ENCODE results near the gene BEST3.
A peak's percentile ranks its signal among the peaks of the same experiment; 100 is the strongest.
"Not testable (repeated sequence)": the region's sequence is repeated elsewhere in the genome, so short reads cannot be mapped to it uniquely, and the experiment has no call there.

The BEST3 gene

DNA sequence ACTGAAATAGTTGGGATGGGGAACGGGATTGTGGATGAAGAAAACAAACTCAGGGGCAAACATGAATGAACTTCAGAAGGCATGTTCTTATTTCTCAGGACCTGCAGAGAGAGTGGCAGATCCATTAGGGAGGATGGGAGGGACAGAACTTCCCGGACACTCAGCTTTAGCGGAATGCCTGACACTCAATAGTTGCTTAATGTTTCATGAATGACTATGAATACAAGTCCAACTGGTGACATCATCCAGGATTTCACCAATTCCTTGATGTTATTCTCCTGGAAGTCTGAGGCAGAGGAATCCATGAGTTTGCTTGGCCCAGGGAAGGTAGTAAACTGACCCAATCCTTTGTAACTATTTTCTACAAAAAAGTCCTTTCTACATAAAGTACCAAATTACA is 50.6 kb downstream of the BEST3 start:
- DNase-seq (ENCODE audit: low read depth), result peak; percentile 92

DNA sequence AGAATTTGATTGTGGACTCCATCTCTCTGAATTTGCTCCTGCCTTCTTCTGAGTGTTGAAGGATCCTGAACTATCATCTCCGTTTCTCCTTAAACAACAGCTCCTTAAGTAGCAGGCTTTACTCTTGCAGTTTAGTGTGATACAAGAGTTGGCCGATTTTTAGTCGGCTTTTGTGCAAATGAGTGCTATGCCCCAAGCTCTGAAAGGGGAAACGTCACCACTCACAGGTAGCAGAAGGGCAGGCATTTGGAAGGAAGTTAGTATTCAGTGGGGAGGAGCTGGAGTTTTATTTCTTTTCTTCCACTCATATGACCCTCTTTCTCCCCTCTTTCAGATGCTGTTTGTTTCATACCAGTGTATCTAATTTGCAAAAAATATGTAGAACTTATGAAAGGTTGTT is 51.9 kb downstream of the BEST3 start:
- DNase-seq (ENCODE audit: low read depth), result no peak

DNA sequence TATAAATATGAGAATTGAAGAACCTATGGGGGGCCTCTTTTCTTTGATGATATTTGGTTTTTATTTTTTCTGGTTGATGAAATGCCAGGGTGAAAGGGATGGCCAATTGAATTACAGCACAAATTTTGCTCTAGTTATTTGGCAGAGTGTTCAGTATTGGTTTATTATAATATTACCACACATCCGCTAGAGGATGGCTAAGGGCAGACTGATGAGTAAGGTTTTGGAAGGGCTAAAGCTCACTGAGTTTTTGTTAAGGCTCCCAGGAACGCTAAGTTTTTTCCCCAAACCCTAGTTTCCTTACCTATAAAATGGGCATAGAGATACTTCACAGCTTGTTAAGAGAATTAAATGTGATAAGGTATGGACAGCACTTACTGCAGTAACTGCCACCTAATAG is 54.1 kb downstream of the BEST3 start:
- DNase-seq (ENCODE audit: low read depth), result no peak

DNA sequence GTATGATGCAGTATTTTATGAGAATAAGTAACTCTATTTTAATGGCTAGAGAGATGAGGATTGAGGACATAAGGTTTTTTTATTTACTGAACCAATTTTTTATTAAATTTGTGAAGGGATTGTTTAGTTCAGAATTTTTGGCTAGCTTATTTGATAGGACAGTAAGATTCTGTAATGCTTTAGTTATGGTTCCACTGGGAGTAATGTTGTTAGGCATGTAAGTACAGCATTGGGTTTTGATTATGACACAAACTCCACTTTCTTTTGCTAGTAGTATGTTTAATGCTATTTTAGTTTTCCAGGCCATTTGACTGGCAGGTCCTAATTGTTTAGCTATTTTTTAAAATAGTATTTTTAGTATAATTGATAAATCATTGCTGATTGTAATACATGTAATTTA is 54.6 kb downstream of the BEST3 start:
- no peak for DNase-seq (ENCODE audit: low read depth)

DNA sequence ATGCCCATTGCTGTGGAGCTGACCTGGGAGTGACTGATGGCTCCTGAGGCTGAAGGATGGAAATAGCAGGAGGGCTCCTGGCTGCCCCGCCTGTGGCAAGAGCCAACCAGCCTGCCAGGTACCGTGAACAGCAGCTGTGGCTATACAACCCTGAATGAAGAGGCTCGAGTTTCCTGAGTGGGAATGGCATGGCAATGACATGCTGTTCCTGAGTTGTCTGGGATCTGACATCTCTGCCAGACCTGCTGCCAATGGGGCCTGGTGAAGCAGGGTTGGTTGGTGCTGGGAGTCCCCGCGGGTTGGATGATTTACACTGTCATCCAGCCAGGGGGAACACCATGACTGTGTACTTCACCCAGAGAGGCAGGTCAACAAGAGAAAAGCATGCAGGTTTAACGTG is 56.6 kb downstream of the BEST3 start:
- DNase-seq (ENCODE audit: low read depth), result no peak

DNA sequence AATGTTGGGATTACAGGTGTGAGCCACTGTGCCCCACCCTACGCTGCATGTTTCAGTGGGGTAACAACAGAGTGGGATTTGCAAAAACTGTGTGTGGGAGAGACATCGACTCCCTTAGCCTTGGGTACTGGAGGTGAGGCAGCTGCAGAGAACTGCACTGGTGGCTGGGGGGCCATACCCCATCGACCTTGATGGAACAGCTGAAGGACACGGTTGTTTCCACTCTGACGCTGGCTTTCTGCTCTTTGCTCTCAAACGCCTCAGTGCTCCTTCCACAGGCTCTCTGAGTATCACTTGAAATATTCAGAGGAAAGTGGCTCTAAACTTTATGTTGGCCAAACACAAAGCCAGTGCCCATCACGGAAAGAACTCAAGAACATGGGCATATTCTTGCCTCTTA is 57.6 kb downstream of the BEST3 start:
- no peak for DNase-seq (ENCODE audit: low read depth)

DNA sequence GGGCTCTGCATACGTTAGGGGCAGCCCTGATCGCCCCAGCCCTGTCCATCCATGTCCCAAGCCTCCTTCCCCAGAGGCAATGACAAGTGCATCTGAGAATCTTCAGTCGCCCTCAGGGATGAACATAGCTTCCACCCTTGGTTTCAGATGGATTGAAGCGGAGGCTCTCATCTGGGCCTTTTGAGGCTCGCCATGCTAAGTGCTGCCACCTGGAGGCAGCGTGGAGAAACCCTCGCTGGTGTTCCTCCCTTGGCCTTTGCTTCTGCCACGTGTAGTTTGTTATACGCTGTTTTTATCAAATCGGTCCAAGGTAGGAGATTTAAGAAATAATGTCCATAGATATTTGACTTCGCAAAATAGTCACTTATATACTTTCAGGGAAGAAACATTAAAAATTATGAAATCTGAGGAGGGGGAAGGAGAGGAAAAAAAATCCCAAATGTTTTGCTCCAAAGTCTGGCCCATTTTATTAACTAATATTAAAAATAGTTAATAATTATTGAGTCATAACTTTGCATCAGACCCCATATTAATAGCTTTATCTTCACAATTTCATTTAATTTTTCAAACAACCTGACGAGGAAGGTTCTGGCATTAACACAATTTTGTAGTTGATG is 59.6 kb downstream of the BEST3 start:
- peak; percentile 19 for DNase-seq (ENCODE audit: low read depth)

DNA sequence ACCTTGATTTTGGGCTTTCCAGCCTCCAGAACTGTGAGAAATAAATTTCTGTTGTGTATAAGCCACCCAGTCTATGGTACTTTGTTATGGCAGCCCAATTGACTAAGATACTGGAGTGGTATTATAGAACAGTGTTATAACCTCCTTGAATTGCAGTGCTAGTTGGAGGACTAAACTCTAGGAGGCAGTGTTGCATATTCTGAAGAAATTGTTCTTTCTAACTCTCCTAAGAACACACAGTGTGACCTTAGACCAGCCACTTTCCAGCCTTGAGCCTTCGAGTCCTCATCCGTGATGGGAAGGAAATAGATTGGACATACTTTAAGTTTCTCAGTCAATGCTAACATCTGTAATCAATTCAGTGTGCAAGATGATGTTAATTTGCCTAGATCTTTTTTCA is 66.0 kb downstream of the BEST3 start:
- DNase-seq (ENCODE audit: low read depth), result no peak

DNA sequence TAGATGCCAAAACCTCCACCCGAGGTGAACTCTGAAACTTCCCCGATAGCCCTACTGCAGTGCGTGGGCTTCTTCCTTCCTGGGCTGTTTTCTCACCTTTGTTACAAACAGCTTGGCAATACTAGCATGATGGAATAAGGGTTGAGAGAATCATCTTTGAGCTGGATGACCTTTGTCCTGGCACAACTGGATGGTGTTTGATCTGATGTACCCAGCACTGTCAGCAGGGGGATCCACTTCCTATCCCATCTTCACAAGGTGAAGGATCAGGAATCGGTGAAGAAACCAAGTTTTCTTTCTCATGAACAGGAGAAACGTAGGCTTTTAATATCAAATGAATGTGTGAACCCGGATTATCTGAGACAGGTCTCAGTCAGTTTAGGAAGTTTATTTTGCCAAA is 68.9 kb downstream of the BEST3 start:
- DNase-seq (ENCODE audit: low read depth), result no peak

DNA sequence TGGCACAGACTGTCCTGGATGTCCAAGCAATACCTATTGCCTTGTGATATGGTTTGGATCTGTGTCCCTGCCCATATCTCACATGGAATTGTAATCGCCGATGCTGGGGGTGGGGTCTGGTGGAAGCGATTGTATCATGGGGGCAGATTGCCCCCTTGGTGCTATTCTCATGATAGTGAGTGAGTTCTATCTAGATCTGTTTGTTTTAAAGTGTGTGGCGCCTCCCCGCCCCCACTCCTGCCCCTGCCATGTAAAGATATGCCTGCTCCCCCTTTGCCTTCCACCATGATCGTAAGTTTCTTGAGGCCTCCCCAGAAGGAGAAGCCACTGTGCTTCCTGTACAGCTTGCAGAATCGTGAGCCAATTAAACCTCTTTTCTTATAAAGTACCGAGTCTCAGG is 71.6 kb downstream of the BEST3 start:
- no peak for DNase-seq (ENCODE audit: low read depth)

DNA sequence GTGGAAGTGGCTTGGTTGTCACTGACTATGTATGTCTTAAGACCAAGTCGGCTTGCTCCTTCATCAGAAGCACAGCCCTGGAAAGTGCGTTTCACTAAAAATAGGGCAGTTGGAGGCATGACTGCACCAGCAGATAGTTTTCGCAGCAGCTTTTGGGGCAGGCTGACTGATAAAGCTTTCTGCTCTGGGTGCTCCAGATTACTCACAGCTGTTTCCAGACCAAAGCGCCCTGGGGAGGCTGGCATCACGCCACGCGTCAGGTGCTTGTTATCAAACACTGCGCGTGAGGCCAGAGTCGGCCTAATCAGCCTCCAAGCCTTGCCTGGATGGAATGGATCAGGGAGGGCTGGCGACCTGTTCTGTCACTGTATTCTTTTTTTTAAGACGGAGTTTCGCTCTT is 75.1 kb downstream of the BEST3 start:
- no peak for DNase-seq (ENCODE audit: low read depth)

DNA sequence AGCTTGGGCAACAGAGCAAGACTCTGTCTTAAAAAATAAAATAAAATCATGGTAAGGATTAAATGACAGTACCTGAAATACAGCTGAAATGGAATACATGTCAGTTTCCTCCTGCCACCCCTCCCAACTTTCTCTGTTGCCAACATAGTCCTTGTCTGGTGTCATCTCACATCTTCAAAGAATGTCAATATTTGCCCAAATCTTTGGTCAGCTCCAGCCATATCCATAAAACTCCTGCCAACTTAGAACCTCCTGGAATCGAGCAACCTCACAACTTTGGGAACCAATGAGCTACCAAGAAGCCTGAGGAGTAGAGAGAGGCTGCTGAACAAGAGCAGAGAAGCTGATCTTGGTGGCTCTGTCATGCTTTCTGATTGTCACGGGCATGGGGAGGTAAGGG is 77.6 kb downstream of the BEST3 start:
- DNase-seq (ENCODE audit: low read depth), result no peak

DNA sequence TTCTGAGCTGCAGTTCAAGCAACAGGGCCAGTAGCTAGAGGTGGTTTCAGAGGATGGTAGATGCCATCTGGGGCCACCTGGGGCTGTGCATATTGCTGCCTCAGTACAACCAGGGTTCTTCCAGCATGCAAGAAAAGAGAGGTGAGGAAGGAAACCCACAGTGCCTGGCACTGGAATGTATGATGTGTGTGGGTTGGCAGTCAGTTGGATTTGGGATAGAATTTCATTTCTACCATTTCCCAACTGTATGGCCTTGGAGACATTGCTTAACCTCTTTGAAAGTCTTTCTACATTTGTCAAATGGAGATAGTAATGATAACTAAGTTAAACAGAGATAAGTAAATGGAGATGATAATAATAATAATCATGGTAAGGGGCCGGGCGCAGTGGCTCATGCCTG is 78.2 kb downstream of the BEST3 start:
- no peak for DNase-seq (ENCODE audit: low read depth)

DNA sequence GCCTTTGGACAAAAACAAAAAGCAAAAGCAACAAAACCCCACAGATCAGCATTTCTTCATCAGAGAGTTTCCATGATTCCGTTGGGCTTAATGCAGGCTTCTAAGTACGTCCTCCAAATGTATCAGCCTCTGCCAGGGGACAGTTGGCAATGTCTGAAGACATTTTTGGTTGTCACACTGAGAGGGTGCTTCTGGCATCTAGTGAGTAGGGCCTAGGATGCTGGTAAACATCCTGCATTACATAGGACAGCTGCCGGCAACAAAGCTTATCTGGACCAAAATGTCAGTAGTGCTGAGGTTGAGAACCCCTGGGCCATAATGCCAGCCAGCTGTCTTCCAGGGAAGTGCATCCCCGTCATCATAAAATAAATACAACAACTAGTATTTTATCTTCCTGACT is 79.0 kb downstream of the BEST3 start:
- DNase-seq (ENCODE audit: low read depth), result no peak

DNA sequence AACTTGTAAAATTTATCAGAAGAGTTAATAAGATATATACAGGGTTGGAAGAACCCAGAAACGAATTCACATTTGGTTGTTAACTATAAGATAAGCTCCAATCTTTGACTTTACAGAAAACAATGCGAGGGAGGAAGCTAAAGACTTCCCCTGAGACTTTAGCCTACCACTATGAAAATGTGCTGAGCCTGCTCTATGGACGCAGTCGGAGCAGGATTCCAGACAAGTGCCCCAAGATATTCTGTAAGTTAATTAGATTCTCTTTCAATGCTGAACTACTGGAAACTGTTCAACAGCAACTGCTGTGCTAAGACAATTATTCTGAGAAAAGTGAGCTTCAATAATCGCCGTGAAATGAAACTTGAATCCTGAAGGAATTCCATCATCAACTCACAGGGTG is 80.1 kb downstream of the BEST3 start:
- no peak for DNase-seq (ENCODE audit: low read depth)

DNA sequence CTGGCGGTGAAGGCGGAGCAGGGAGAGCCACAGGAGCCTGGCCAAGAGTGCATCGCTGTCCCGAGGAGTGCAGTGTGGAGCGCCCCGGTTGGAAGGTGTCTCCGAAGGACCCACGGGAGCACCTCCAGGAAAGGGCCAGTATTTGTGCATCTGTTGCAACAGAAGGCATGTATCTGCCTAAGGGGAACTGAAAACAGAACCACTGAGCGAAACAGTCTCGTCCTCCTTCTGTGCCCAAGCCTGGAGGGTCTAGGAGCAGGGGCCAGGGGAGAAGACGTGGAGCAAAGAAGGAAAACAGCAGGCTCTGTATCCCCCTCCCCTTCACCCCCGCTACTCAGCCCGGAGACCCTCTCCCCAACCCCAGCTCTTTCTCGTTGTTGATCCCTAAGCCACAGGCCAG is 83.1 kb downstream of the BEST3 start:
- no peak for DNase-seq (ENCODE audit: low read depth)

DNA sequence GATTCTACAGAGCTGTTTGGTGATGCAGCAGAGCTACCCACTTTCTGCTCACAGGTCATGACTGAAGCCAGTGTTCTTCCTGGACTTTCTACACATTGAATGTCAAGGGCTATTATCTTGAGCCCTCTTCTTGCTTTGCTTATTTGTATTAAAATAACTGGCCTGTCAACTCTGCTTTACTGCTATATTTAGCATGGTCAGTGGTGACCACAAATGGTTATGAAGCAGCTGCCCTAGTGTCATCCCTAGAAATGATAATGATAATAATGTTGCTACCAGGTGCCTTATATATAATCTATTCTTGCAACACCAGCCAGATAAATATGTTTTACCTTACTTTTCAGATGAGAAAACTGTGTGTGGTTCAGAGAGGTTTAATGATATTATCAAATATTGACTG is 85.8 kb downstream of the BEST3 start:
- no peak for DNase-seq (ENCODE audit: low read depth)

DNA sequence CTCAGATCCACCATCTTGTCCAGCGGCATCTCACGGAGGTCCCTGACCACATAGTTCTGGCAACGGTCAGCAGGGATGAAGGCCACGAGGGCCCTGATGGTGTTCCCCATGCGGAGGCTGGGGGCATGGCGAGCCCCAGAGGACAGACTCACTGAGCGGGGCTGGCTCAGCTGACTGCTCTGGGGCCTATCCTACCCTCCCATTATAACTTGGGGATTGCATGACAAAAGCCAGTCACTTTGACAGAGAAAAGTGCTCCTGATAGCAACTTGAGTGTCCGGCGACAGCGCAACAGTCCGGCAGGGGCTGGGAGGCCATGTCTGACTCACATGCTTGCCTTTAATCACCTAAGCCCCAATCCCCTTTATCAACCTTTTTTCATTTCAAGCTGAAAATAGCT is 88.4 kb downstream of the BEST3 start, which contains the start of gene LRRC10:
Gene LRRC10 (minus strand): TSS at position 179 of the 400 bp plus-strand sequence. CDS start 69 bp downstream, at position 110.
- no peak for DNase-seq (ENCODE audit: low read depth)

DNA sequence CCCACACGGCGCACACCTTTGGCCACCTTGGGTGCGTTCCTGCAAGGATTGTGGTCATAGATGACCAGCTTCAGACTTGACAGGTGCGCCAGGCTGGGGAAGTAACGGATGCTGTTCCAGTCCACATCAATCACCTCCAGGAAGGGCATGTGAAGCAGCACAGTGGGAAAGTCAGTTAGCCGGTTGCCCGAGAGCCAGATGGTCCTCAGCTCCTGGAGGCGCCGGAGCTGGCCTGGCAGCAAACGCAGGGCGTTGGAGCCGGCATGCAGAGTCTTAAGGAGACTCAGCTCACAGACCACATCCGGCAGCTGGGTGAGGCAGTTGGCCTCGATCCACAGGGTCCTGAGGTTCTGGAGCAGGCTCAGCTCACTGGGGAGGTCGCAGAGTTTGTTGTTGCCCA is 89.0 kb downstream of the BEST3 start:
- DNase-seq (ENCODE audit: low read depth), result no peak

DNA sequence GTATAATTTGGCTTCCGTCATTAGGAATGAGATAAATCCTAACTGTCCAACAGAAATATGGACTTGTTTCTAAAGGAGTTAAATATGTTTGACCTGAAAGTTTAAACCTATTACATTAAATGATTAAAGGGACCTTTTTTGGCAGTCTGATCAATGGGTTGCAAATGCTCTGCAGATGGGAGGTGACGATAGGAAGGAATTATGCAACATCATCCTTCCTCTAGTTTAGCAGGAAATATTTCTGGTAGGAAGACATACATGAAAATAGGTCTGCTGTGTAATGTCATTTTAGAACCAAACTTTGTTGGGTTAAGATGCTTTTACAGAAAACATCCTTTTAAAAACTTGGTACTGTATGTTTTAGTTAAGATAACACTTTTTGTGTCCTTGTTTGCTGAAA is 91.0 kb downstream of the BEST3 start:
- no peak for DNase-seq (ENCODE audit: low read depth)

DNA sequence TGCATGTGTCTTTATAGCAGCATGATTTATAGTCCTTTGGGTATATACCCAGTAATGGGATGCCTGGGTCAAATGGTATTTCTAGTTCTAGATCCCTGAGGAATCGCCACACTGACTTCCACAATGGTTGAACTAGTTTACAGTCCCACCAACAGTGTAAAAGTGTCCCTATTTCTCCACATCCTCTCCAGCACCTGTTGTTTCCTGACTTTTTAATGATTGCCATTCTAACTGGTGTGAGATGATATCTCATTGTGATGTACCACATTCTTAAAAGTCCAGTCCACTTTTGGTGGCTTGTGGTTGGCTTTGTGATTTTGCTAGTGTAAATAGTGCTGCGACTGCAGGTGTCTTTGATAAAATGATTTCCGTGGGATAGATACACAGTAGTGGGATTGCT is 94.8 kb downstream of the BEST3 start:
- DNase-seq (ENCODE audit: low read depth), result not testable (repeated sequence)

All from HS-5 (cell line).